SK-N-SH (cell line): ENCODE measurements around the gene GULP1. TPM values are rescaled to one million over a fixed set of nuclear protein-coding genes. Genes with fewer than 3 reads are reported as not detected.
A peak's percentile ranks its signal among the peaks of the same experiment; 100 is the strongest.

Experiments
- CTCF ChIA-PET: fragments of 300-600, 350-600 bp; formaldehyde crosslinking; extraction: SDS; loops from one replicate; lab custom pipeline; 2021; lab: Yijun Ruan, JAX
- POLR2A ChIA-PET: fragments of 350-600 bp; sonication (Branson Sonifier 250); formaldehyde crosslinking; extraction: SDS; loops from one replicate; lab custom pipeline; 2020; ENCODE audit warnings: antibody characterized with exemption, inconsistent platforms; lab: Yijun Ruan, JAX
- DNase-seq: peaks from one replicate; pipeline ENCODE4 v3.0.0; 2012
- H2AFZ ChIP-seq: fragments of 200-600 bp; sonication (generic); 2 replicates; pipeline ENCODE4 v1.8.1; 2016; ENCODE audit warnings: antibody characterized with exemption, mild to moderate bottlenecking, low read depth
- H3F3A ChIP-seq: fragments of 200-600 bp; sonication (generic); replicated peaks from 2 replicates; pipeline ENCODE3; 2016; ENCODE audit warnings: antibody characterized with exemption, mild to moderate bottlenecking; ENCODE audit not compliant: insufficient read depth
- H3K27ac ChIP-seq, 2 experiments: fragments of 200-500 bp in 1 of 2; fragments of 200-600 bp in 1 of 2; sonication (Bioruptor generic) in 1 of 2; sonication (generic), shearing (Covaris generic) in 1 of 2; 2 replicates each; pipeline versions ENCODE4 v1.5.1 to v1.6.1; 2014 to 2016; ENCODE audit warnings: low read depth in 2 of 2, inconsistent platforms in 1 of 2, low read length in 1 of 2, mild to moderate bottlenecking in 1 of 2, mixed read lengths in 1 of 2
- H3K27me3 ChIP-seq: fragments of 200-600 bp; sonication (generic), shearing (Covaris generic); 2 replicates; pipeline ENCODE4 v1.6.1; 2016; ENCODE audit warnings: mixed run types; ENCODE audit not compliant: insufficient read depth
- H3K36me3 ChIP-seq, 2 experiments: fragments of 200-500 bp in 1 of 2; fragments of 200-600 bp in 1 of 2; sonication (Bioruptor generic) in 1 of 2; sonication (generic) in 1 of 2; replicated peaks in 1 of 2; 2 replicates each; pipeline versions ENCODE3 to v1.5.1; 2014 to 2016; ENCODE audit warnings: low read length in 1 of 2, mild to moderate bottlenecking in 1 of 2; ENCODE audit not compliant: insufficient read depth in 2 of 2, control insufficient read depth in 1 of 2
- H3K4me1 ChIP-seq, 2 experiments: fragments of 200-500 bp in 1 of 2; fragments of 200-600 bp in 1 of 2; sonication (Bioruptor generic) in 1 of 2; sonication (generic), shearing (Covaris generic) in 1 of 2; 2 replicates each; pipeline versions ENCODE4 v1.5.1 to v1.6.1; 2014 to 2016; ENCODE audit warnings: low read depth in 1 of 2, low read length in 1 of 2, mixed run types in 1 of 2; ENCODE audit not compliant: insufficient read depth in 2 of 2, control insufficient read depth in 1 of 2
- H3K4me2 ChIP-seq: fragments of 200-600 bp; sonication (generic), shearing (Covaris generic); 2 replicates; pipeline ENCODE4 v1.6.1; 2017; ENCODE audit warnings: mixed run types
- H3K4me3 ChIP-seq, 2 experiments: fragments of 200-500 bp in 1 of 2; fragments of 200-600 bp in 1 of 2; sonication (Bioruptor generic) in 1 of 2; sonication (generic), shearing (Covaris generic) in 1 of 2; 2 replicates each; pipeline versions ENCODE4 v1.5.1 to v1.8.1; 2014 to 2016; ENCODE audit warnings: low read depth in 2 of 2, inconsistent platforms in 1 of 2, low read length in 1 of 2, mild to moderate bottlenecking in 1 of 2, mixed read lengths in 1 of 2, moderate library complexity in 1 of 2
- H3K79me2 ChIP-seq: fragments of 200-600 bp; sonication (generic); 2 replicates; pipeline ENCODE4 v1.8.1; 2017; ENCODE audit warnings: mild to moderate bottlenecking; ENCODE audit not compliant: insufficient read depth
- H3K9ac ChIP-seq: fragments of 200-600 bp; sonication (generic); 2 replicates; pipeline ENCODE4 v1.6.1; 2017; ENCODE audit warnings: mixed run types
- H3K9me2 ChIP-seq: fragments of 200-600 bp; sonication (generic); 2 replicates; pipeline ENCODE4 v1.6.1; 2017; ENCODE audit warnings: mixed run types
- H3K9me3 ChIP-seq: fragments of 200-600 bp; sonication (generic); 2 replicates; pipeline ENCODE4 v1.6.1; 2017; ENCODE audit warnings: mixed run types, mild to moderate bottlenecking, moderate library complexity
- H4K20me1 ChIP-seq: fragments of 200-600 bp; sonication (generic); 2 replicates; pipeline ENCODE4 v1.6.1; 2017; ENCODE audit warnings: mild to moderate bottlenecking, mixed run types; ENCODE audit not compliant: insufficient read depth
- EP300 ChIP-seq, 2 experiments: IDR thresholded peaks; 2 replicates each; pipeline versions ENCODE4 v1.4.0 to v1.6.1; 2012; ENCODE audit warnings: borderline replicate concordance in 1 of 2, low read depth in 1 of 2, low read length in 1 of 2
- FOSL2 ChIP-seq: IDR thresholded peaks from 2 replicates; pipeline ENCODE4 v1.4.0; 2012; ENCODE audit warnings: low read depth, mild to moderate bottlenecking, moderate library complexity, borderline replicate concordance
- FOXM1 ChIP-seq: IDR thresholded peaks from 2 replicates; pipeline ENCODE4 v1.4.0; 2012; ENCODE audit warnings: low read depth, mild to moderate bottlenecking
- GABPA ChIP-seq: IDR thresholded peaks from 2 replicates; pipeline ENCODE4 v1.4.0; 2012; ENCODE audit warnings: low read depth, mild to moderate bottlenecking
- JUND ChIP-seq: IDR thresholded peaks from 2 replicates; pipeline ENCODE4 v1.4.0; 2012
- MEF2A ChIP-seq: IDR thresholded peaks from 2 replicates; pipeline ENCODE4 v1.4.0; 2012; ENCODE audit warnings: low read depth, borderline replicate concordance
- NFIC ChIP-seq: IDR thresholded peaks from 2 replicates; pipeline ENCODE4 v1.4.0; 2012; ENCODE audit warnings: borderline replicate concordance
- NRF1 ChIP-seq: IDR thresholded peaks from 2 replicates; pipeline ENCODE4 v1.6.1; 2012; ENCODE audit warnings: low read depth, mild to moderate bottlenecking, low read length
- POLR2AphosphoS5 ChIP-seq: IDR thresholded peaks from 2 replicates; pipeline ENCODE4 v1.6.1; 2012; ENCODE audit warnings: low read depth, low read length
- RFX5 ChIP-seq: IDR thresholded peaks from 2 replicates; pipeline ENCODE4 v1.6.1; 2012; ENCODE audit warnings: mild to moderate bottlenecking, improper control_type of control experiment, low read length
- TEAD4 ChIP-seq: IDR thresholded peaks from 2 replicates; pipeline ENCODE4 v1.4.0; 2012; ENCODE audit warnings: mild to moderate bottlenecking, borderline replicate concordance; ENCODE audit not compliant: insufficient read depth
- WGBS: methylation state at CpG from one replicate; pipeline ENCODE4 v1.1.6; 2017; ENCODE audit warnings: low lambda C conversion rate; 5-methylcytosine and 5-hydroxymethylcytosine counted together
- polyA plus RNA-seq, 3 experiments: library from polyadenylated mRNA; depleted of rRNA; stranded (reverse); fragments of >200 nt; gene quantifications; 2 replicates each; pipeline ENCODE4 v1.2.3, GENCODE V29; 2012
- TF ChIP-seq, protein P1 (sequence below): fragments of 150-350 bp; IDR thresholded peaks from 2 replicates; pipeline ENCODE4 v1.6.1; 2017; ENCODE audit warnings: antibody characterized with exemption, low read length, low read depth, borderline replicate concordance
- TF ChIP-seq, protein P2 (sequence below): IDR thresholded peaks from 2 replicates; pipeline ENCODE4 v1.4.0; 2012; ENCODE audit warnings: low read depth, borderline replicate concordance

Gene GULP1
- polyA plus RNA-seq, 1 of the 3 experiments (the other 2 are of a cell fraction), result 33.8 TPM

DNA sequence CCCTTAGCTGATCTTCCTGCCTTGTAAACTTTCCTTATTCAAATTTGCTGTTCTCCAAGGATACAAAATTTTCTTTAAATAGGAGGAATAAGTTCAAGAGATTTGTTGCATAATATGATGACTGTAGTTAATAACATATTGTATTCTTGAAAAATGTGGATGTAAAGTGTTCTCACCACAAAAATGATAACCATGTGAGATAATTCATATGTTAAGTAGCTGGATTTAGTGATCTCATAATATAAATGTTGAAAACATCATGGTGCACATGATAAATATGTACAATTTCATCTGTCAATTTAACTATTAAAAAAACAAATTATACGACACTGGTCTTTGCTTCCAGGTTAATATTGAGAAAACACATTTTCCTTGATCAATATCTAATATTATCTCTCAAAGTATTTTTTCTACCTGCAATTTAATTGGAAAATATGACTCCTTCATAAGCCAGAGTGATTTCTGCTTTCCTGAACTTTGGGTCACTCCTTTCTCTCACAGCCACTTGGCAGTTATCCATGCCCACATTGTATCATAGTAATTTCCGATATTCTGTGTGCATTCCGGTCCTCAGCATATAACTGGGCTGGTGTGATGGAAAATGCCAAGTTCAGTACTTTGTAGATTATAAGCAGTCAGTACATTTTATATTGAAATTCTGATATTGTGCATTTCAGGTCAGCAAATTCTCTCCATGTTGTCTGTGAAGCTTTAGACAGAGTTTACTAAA is 152.6 kb downstream of the GULP1 start:
- H3K79me2 ChIP-seq, result peaks cover 7% of the 10 kb centered on the region
- H3K4me2 ChIP-seq, result no peak overlapping the region
- H3F3A ChIP-seq, result peaks cover 3% of the 10 kb centered on the region
- TF ChIP-seq POLR2AphosphoS5 (no peak), NRF1 (no peak), MEF2A (no peak), TEAD4 (no peak), GABPA (no peak), JUND (no peak), FOXM1 (no peak), FOSL2 (no peak)
- TF ChIP-seq, protein P1, sequence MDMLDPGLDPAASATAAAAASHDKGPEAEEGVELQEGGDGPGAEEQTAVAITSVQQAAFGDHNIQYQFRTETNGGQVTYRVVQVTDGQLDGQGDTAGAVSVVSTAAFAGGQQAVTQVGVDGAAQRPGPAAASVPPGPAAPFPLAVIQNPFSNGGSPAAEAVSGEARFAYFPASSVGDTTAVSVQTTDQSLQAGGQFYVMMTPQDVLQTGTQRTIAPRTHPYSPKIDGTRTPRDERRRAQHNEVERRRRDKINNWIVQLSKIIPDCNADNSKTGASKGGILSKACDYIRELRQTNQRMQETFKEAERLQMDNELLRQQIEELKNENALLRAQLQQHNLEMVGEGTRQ, result no peak
- peaks cover 5% of the 10 kb centered on the region in 2 experiments for H3K36me3 ChIP-seq
- H3K4me3 ChIP-seq, result no peak overlapping the region
- no peaks in the 10 kb centered on the region for H3K9me3 ChIP-seq
- ChIA-PET CTCF (interaction anchor here (0.6 to 1.0 kb wide), 2 partner anchors 14 to 158 kb away, joined by 3 read pairs; no protein-coding TSS in a partner anchor), POLR2A (interaction anchor here (0.6 kb wide), 1 partner anchor 32 kb away, joined by 3 read pairs; no protein-coding TSS in a partner anchor)
- DNase-seq, result no peak
- peak overlapping the region in 1 of 2 experiments; percentile 30; a peak in 2 of 4 replicates for H3K27ac ChIP-seq
- H3K27me3 ChIP-seq, result no peaks in the 10 kb centered on the region
- peaks cover 10 to 23% of the 10 kb centered on the region in 2 experiments; a peak in 3 of 4 replicates for H3K4me1 ChIP-seq
- no peak overlapping the region for H2AFZ ChIP-seq
- H3K9ac ChIP-seq, result no peak overlapping the region
- no peaks in the 10 kb centered on the region for H4K20me1 ChIP-seq
- 94% methylated on average over 3 of the region's 3 CpGs for WGBS
- no peaks in the 10 kb centered on the region; the same call in 1 of the 2 replicates for H3K9me2 ChIP-seq

DNA sequence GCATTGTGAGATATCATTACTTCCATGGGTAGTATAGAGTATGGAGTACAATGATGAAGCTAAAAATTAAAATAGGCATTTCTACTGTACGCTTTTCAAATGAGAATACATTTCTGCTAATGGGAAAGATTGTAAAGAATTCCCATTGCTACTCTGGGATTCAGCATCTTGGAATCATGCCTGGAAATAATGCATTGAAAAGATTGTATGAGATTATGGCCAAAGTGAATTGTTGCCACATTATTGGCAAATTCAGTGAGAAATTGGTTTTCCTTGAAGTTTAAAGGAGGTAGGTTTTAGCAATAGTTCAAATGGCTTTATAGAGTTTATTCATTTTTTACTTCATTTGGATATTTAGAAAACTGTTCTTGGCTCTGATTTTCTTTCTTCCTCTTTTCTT is 157.9 kb downstream of the GULP1 start:
- Histone ChIP-seq H3F3A (peaks cover 17% of the 10 kb centered on the region), H4K20me1 (no peaks in the 10 kb centered on the region), H3K9me2 (no peaks in the 10 kb centered on the region; the same call in 1 of the 2 replicates), H3K27me3 (no peaks in the 10 kb centered on the region), H3K79me2 (peaks cover 15% of the 10 kb centered on the region), H2AFZ (no peak overlapping the region), H3K27ac (peak overlapping the region; percentile 7 to 89; a peak in 3 of 4 replicates), H3K4me2 (no peak overlapping the region), H3K36me3 (peaks cover 5 to 12% of the 10 kb centered on the region in 2 experiments), H3K9ac (no peak overlapping the region), H3K4me3 (no peak overlapping the region), H3K9me3 (no peaks in the 10 kb centered on the region), H3K4me1 (peaks cover 18 to 22% of the 10 kb centered on the region in 2 experiments)
- TF ChIP-seq RFX5 (no peak), EP300 (IDR thresholded peaks at IDR 0.05; ENCODE audit: borderline replicate concordance in 1 of 2, low read depth in 1 of 2, low read length in 1 of 2) (no peak), NFIC (peak; percentile 20)
- TF ChIP-seq, protein P2, sequence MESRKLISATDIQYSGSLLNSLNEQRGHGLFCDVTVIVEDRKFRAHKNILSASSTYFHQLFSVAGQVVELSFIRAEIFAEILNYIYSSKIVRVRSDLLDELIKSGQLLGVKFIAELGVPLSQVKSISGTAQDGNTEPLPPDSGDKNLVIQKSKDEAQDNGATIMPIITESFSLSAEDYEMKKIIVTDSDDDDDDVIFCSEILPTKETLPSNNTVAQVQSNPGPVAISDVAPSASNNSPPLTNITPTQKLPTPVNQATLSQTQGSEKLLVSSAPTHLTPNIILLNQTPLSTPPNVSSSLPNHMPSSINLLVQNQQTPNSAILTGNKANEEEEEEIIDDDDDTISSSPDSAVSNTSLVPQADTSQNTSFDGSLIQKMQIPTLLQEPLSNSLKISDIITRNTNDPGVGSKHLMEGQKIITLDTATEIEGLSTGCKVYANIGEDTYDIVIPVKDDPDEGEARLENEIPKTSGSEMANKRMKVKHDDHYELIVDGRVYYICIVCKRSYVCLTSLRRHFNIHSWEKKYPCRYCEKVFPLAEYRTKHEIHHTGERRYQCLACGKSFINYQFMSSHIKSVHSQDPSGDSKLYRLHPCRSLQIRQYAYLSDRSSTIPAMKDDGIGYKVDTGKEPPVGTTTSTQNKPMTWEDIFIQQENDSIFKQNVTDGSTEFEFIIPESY, result no peak
- ChIA-PET POLR2A (interaction anchor here (0.6 kb wide), 1 partner anchor 465 kb away, joined by 3 read pairs; no protein-coding TSS in a partner anchor), CTCF (interaction anchor here (0.9 kb wide), 1 partner anchor 60 kb away, joined by 4 read pairs; no protein-coding TSS in a partner anchor)
- WGBS, result 90% methylated on average over 1 of the region's 1 CpG
- DNase-seq, result no peak
